Ascending aorta (tissue), 2 donors: ENCODE measurements around the gene CEACAM5. TPM values are rescaled to one million over a fixed set of nuclear protein-coding genes. Genes with fewer than 3 reads are reported as not detected.

Experiments
- DNase-seq, 2 donors: peaks; one replicate each; pipeline ENCODE4 v3.0.0-alpha.2; 2019; ENCODE audit warnings: low spot score in 2 of 2
- H3K27ac ChIP-seq, 2 donors: fragments of 200-600 bp; sonication (generic); one replicate each; pipeline ENCODE4 v1.5.1; 2016 to 2017; ENCODE audit warnings: mild to moderate bottlenecking in 1 of 2
- H3K27me3 ChIP-seq: fragments of 200-600 bp; sonication (generic); one replicate; pipeline ENCODE4 v1.5.1; 2017
- H3K36me3 ChIP-seq, 2 donors: fragments of 200-600 bp; sonication (generic); one replicate each; pipeline ENCODE4 v1.5.1; 2016
- H3K4me1 ChIP-seq, 2 donors: fragments of 200-600 bp; sonication (generic); one replicate each; pipeline ENCODE4 v1.5.1; 2016 to 2017; ENCODE audit warnings: mild to moderate bottlenecking in 1 of 2
- H3K4me3 ChIP-seq, 2 donors: fragments of 200-600 bp; sonication (generic); one replicate each; pipeline ENCODE4 v1.5.1; 2016 to 2017; ENCODE audit warnings: mild to moderate bottlenecking in 1 of 2
- H3K9me3 ChIP-seq, 2 donors: fragments of 200-600 bp; sonication (generic); one replicate each; pipeline ENCODE4 v1.5.1; 2016
- CTCF ChIP-seq, 3 experiments: fragments of 200-600 bp in 2 of 3; fragments of 450-650 bp in 1 of 3; sonication (generic) in 2 of 3; IDR thresholded peaks; one replicate each; pipeline ENCODE4 v1.5.1; 2016 to 2019; ENCODE audit warnings: antibody characterized with exemption in 3 of 3, mild to moderate bottlenecking in 1 of 3, moderate library complexity in 1 of 3
- intact Hi-C: fragments of 100-400 bp; cut with DNase I; formaldehyde crosslinking; loops from one replicate; pipeline ENCODE4 v1.15.1; 2023
- total RNA-seq: library from RNA; depleted of rRNA; stranded (reverse); fragments of >200 nt; gene quantifications from one replicate; pipeline ENCODE4 v1.1.0, GENCODE V29; 2016

Gene CEACAM5
- total RNA-seq, 1 donor from 2014 or later, result not detected

GRCh38 chr19:41691268-41691970, 17.0 kb upstream of the CEACAM5 start:
- Histone ChIP-seq H3K27ac (no peak overlapping the region), H3K4me1 (no peaks in the 10 kb centered on the region), H3K27me3 (no peaks in the 10 kb centered on the region), H3K4me3 (no peak overlapping the region), H3K36me3 (no peaks in the 10 kb centered on the region), H3K9me3 (peaks cover 4 to 7% of the 10 kb centered on the region in 2 donors)
- TF ChIP-seq CTCF (IDR thresholded peaks at IDR 0.05), result peak in 1 of 3 experiments; percentile 19
- intact Hi-C loops, result no loop called here
- peak in 1 of 2 donors; percentile 50 for DNase-seq

GRCh38 chr19:41694196-41694595, 14.2 kb upstream of the CEACAM5 start:
- intact Hi-C loops, result no loop called here
- H3K36me3 ChIP-seq, result no peaks in the 10 kb centered on the region
- TF ChIP-seq CTCF (IDR thresholded peaks at IDR 0.05), result no peak
- no peak overlapping the region for H3K4me3 ChIP-seq
- H3K27ac ChIP-seq, result no peak overlapping the region
- H3K4me1 ChIP-seq, result no peaks in the 10 kb centered on the region
- DNase-seq, result peak in 1 of 2 donors; percentile 22
- H3K9me3 ChIP-seq, result peaks cover 4 to 7% of the 10 kb centered on the region in 2 donors
- H3K27me3 ChIP-seq, result no peaks in the 10 kb centered on the region

- Histone ChIP-seq H3K36me3 (no peaks in the 10 kb centered on the region), H3K4me3 (no peak overlapping the region), H3K9me3 (peaks cover 4 to 7% of the 10 kb centered on the region in 2 donors), H3K27ac (no peak overlapping the region), H3K4me1 (no peaks in the 10 kb centered on the region), H3K27me3 (no peaks in the 10 kb centered on the region)
- no peak for TF ChIP-seq CTCF (IDR thresholded peaks at IDR 0.05)
- DNase-seq, result peak in 1 of 2 donors; percentile 39
- intact Hi-C loops, result no loop called here
Measured at GRCh38 chr19:41694831-41695635, 13.4 kb upstream of the CEACAM5 start.

DNA sequence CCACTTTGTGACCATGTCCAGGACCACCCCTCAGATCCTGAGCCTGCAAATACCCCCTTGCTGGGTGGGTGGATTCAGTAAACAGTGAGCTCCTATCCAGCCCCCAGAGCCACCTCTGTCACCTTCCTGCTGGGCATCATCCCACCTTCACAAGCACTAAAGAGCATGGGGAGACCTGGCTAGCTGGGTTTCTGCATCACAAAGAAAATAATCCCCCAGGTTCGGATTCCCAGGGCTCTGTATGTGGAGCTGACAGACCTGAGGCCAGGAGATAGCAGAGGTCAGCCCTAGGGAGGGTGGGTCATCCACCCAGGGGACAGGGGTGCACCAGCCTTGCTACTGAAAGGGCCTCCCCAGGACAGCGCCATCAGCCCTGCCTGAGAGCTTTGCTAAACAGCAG, 12.7 kb upstream of the CEACAM5 start:
- no peak for DNase-seq
- Histone ChIP-seq H3K36me3 (no peaks in the 10 kb centered on the region), H3K4me3 (no peak overlapping the region), H3K9me3 (peaks cover 4 to 7% of the 10 kb centered on the region in 2 donors), H3K27me3 (no peaks in the 10 kb centered on the region), H3K4me1 (no peaks in the 10 kb centered on the region), H3K27ac (no peak overlapping the region)
- TF ChIP-seq CTCF (IDR thresholded peaks at IDR 0.05), result no peak
- intact Hi-C loops, result no loop called here

- Histone ChIP-seq H3K27ac (no peak overlapping the region), H3K4me3 (no peak overlapping the region), H3K27me3 (no peaks in the 10 kb centered on the region), H3K36me3 (no peaks in the 10 kb centered on the region), H3K4me1 (no peaks in the 10 kb centered on the region), H3K9me3 (peaks cover 4 to 7% of the 10 kb centered on the region in 2 donors)
- TF ChIP-seq CTCF (IDR thresholded peaks at IDR 0.05), result no peak
- DNase-seq, result peak in 1 of 2 donors; percentile 21
- intact Hi-C loops, result no loop called here
Measured at GRCh38 chr19:41696402-41697197, 11.8 kb upstream of the CEACAM5 start.
